Ascending aorta (tissue), 2 donors: ENCODE results near the gene TBCB. TPM values are rescaled to one million over a fixed set of nuclear protein-coding genes. Genes with fewer than 3 reads are reported as not detected.

Experiments used
- DNase-seq, 2 donors: peaks; one replicate each; pipeline ENCODE4 v3.0.0-alpha.2; 2019; ENCODE audit warnings: low spot score in 2 of 2
- H3K27ac ChIP-seq, 2 donors: fragments of 200-600 bp; sonication (generic); one replicate each; pipeline ENCODE4 v1.5.1; 2016 to 2017; ENCODE audit warnings: mild to moderate bottlenecking in 1 of 2
- H3K27me3 ChIP-seq: fragments of 200-600 bp; sonication (generic); one replicate; pipeline ENCODE4 v1.5.1; 2017
- H3K36me3 ChIP-seq, 2 donors: fragments of 200-600 bp; sonication (generic); one replicate each; pipeline ENCODE4 v1.5.1; 2016
- H3K4me1 ChIP-seq, 2 donors: fragments of 200-600 bp; sonication (generic); one replicate each; pipeline ENCODE4 v1.5.1; 2016 to 2017; ENCODE audit warnings: mild to moderate bottlenecking in 1 of 2
- H3K4me3 ChIP-seq, 2 donors: fragments of 200-600 bp; sonication (generic); one replicate each; pipeline ENCODE4 v1.5.1; 2016 to 2017; ENCODE audit warnings: mild to moderate bottlenecking in 1 of 2
- H3K9me3 ChIP-seq, 2 donors: fragments of 200-600 bp; sonication (generic); one replicate each; pipeline ENCODE4 v1.5.1; 2016
- intact Hi-C: fragments of 100-400 bp; cut with DNase I; formaldehyde crosslinking; loops from one replicate; pipeline ENCODE4 v1.15.1; 2023
- total RNA-seq: library from RNA; depleted of rRNA; stranded (reverse); fragments of >200 nt; gene quantifications from one replicate; pipeline ENCODE4 v1.1.0, GENCODE V29; 2016
- TF ChIP-seq, protein P1 (sequence below), 3 experiments: fragments of 200-600 bp in 2 of 3; fragments of 450-650 bp in 1 of 3; sonication (generic) in 2 of 3; IDR thresholded peaks; one replicate each; pipeline ENCODE4 v1.5.1; 2016 to 2019; ENCODE audit warnings: antibody characterized with exemption in 3 of 3, mild to moderate bottlenecking in 1 of 3, moderate library complexity in 1 of 3

TBCB gene
- total RNA-seq, 1 donor from 2014 or later, result 129 TPM

DNA sequence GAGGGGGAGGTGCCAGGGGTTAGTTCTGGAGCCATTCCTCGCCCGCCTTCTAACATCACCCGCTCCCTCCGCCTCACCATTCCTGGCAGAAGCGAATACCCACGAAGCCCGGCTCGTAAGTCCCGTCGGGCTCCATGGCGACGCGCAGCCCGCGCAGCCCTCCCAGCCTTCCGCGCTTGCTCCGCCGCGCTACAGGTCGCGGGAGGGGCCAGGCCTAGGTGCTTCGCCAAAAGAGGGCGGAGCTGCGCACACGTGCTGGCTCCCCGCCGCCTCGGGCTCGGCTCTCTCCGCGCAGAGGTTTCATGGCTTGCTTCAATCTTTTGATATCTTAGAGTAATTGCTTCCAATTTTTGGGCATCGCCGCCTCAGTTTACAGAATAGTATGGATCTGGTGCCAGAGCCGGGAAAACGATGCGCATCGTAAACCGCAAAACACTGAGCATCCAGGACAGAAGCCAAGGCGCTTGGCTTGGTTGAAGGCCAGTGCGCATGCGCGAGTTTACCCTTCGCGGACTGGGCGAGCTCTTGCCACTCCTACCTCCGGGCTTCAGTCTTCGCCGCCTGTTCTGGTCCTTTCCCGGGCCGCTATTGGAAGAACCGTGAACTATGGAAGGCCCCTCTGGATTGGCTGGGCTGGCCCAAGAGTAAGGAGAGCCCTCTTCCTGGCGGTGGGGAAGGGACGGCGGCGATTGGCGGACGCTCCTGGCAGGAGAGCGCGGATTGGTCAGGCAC, 381 bp upstream of the TBCB start, which contains the start of gene POLR2I:
Gene POLR2I, minus strand, starts transcription at position 155 of the 732 bp plus-strand sequence. Its CDS starts 19 bp downstream, at position 136.
- TF ChIP-seq, protein P1, sequence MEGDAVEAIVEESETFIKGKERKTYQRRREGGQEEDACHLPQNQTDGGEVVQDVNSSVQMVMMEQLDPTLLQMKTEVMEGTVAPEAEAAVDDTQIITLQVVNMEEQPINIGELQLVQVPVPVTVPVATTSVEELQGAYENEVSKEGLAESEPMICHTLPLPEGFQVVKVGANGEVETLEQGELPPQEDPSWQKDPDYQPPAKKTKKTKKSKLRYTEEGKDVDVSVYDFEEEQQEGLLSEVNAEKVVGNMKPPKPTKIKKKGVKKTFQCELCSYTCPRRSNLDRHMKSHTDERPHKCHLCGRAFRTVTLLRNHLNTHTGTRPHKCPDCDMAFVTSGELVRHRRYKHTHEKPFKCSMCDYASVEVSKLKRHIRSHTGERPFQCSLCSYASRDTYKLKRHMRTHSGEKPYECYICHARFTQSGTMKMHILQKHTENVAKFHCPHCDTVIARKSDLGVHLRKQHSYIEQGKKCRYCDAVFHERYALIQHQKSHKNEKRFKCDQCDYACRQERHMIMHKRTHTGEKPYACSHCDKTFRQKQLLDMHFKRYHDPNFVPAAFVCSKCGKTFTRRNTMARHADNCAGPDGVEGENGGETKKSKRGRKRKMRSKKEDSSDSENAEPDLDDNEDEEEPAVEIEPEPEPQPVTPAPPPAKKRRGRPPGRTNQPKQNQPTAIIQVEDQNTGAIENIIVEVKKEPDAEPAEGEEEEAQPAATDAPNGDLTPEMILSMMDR (IDR thresholded peaks at IDR 0.05), result no peak
- intact Hi-C loops, result loop anchor here (1.0 to 10.0 kb wide), 7 partner anchors 13 to 460 kb away; partner anchors contain the start of genes ALKBH6, IGFLR1, LIN37 and PSENEN
- no peaks in the 10 kb centered on the region for H3K27me3 ChIP-seq
- peaks cover 6 to 17% of the 10 kb centered on the region in 2 donors for H3K4me1 ChIP-seq
- H3K36me3 ChIP-seq, result peaks cover 30 to 43% of the 10 kb centered on the region in 2 donors
- H3K4me3 ChIP-seq, result peak within 1 kb of the TSS; percentile 70 to 77
- peak; percentile 100 for DNase-seq
- peak within 1 kb of the TSS; percentile 80 to 84 for H3K27ac ChIP-seq
- no peaks in the 10 kb centered on the region for H3K9me3 ChIP-seq

GRCh38 chr19:36116344-36116637, 1.0 kb downstream of the TBCB start:
- Histone ChIP-seq H3K9me3 (no peaks in the 10 kb centered on the region), H3K36me3 (peaks cover 44 to 52% of the 10 kb centered on the region in 2 donors), H3K4me1 (peaks cover 6 to 17% of the 10 kb centered on the region in 2 donors), H3K4me3 (peak overlapping the region; percentile 70 to 77), H3K27ac (peak overlapping the region; percentile 80 to 84), H3K27me3 (no peaks in the 10 kb centered on the region)
- TF ChIP-seq, protein P1 (IDR thresholded peaks at IDR 0.05), result no peak
- intact Hi-C loops, result loop anchor here (10.0 kb wide), 2 partner anchors 371 to 459 kb away; partner anchors contain the start of genes IGFLR1, LIN37, PSENEN and U2AF1L4
- no peak for DNase-seq

DNA sequence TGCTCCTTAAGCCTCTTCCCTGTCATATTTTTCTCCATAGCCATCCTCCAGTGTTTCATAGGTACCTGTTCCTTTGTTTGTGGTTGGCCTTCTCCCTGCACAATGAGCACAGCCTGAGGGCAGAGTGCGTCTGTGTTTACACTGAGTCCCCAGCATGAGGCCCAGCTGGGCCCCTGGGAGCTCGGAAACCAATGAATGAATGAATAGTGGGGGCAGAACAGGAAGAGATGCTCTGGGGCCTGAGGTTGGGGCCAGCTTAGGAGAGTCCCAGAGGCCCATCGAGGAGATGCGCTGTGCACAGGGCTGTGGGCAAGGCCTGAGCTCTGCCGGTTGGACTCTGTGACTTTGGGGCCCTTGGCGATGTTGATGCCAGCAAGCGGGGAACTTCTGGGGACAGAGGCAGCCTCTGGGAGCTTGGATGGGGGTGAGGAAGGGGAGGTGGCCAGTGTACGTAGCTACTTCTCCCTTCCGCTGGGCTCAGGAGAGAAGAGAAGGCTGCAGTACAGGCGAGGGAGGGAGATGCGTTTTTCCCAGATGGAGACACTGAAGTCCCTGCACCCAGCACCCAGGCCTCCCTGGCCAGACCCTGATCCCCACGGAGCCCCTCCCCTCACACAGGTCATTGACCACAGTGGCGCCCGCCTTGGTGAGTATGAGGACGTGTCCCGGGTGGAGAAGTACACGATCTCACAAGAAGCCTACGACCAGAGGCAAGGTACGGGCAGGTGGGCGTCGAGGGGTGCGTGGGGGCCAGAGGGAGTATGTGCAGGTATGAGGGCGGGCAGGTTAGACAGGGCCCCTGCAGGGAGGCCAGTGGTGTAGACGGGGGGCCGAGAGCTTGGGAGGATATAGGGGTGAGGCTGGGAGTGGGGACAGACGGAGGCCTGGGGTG, 5.1 kb downstream of the TBCB start:
- TF ChIP-seq, protein P1 (IDR thresholded peaks at IDR 0.05), result no peak
- Histone ChIP-seq H3K27me3 (no peaks in the 10 kb centered on the region), H3K27ac (no peak overlapping the region), H3K4me1 (peaks cover 6 to 11% of the 10 kb centered on the region in 2 donors), H3K36me3 (peaks cover 67 to 75% of the 10 kb centered on the region in 2 donors), H3K9me3 (no peaks in the 10 kb centered on the region), H3K4me3 (no peak overlapping the region)
- intact Hi-C loops, result loop anchor here (10.0 kb wide), 1 partner anchor 794 kb away; the partner anchor contains the start of genes ZNF568 and ZNF829
- no peak for DNase-seq

DNA sequence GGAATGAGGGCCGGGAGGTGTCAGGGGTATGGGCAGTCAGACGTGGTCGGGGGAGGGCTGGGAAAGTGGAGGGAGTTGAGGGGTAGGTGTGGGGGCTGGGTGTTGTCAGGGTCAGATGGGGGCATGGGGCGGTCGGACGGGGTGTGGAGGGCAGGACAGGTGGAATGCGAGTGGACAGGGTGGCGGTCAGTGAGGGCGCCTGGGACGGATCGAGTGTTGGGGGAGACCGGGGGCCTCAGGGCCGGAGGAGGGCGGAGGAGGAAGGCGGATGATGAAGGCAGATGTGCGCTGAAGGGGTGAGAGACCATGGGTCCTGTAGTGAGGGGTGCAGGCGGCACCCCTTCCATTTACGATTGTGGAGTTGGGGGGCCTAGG, 5.7 kb downstream of the TBCB start:
- peaks cover 73 to 82% of the 10 kb centered on the region in 2 donors for H3K36me3 ChIP-seq
- H3K27me3 ChIP-seq, result no peaks in the 10 kb centered on the region
- intact Hi-C loops, result loop anchor here (10.0 kb wide), 1 partner anchor 794 kb away; the partner anchor contains the start of genes ZNF568 and ZNF829
- no peak overlapping the region for H3K27ac ChIP-seq
- TF ChIP-seq, protein P1 (IDR thresholded peaks at IDR 0.05), result no peak
- no peak overlapping the region for H3K4me3 ChIP-seq
- DNase-seq, result no peak
- peaks cover 6 to 9% of the 10 kb centered on the region in 2 donors for H3K4me1 ChIP-seq
- no peaks in the 10 kb centered on the region for H3K9me3 ChIP-seq

- Histone ChIP-seq H3K27me3 (no peaks in the 10 kb centered on the region), H3K4me3 (no peak overlapping the region), H3K27ac (no peak overlapping the region), H3K9me3 (no peaks in the 10 kb centered on the region), H3K4me1 (peaks cover 1 to 3% of the 10 kb centered on the region in 2 donors), H3K36me3 (peaks cover 74 to 82% of the 10 kb centered on the region in 2 donors)
- intact Hi-C loops, result loop anchor here (10.0 kb wide), 1 partner anchor 793 kb away; the partner anchor contains the start of genes ZNF568 and ZNF829
- DNase-seq, result no peak
- TF ChIP-seq, protein P1 (IDR thresholded peaks at IDR 0.05), result no peak
Measured at GRCh38 chr19:36121486-36122124, 6.3 kb downstream of the TBCB start.
